ENCODE results near the gene PCDH7. TPM values are rescaled to one million over a fixed set of nuclear protein-coding genes. Genes with fewer than 3 reads are reported as not detected.

Gene PCDH7
- total and polyA plus RNA-seq, 2 experiments from 2014 or later: 0.24 to 1.1 TPM

DNA sequence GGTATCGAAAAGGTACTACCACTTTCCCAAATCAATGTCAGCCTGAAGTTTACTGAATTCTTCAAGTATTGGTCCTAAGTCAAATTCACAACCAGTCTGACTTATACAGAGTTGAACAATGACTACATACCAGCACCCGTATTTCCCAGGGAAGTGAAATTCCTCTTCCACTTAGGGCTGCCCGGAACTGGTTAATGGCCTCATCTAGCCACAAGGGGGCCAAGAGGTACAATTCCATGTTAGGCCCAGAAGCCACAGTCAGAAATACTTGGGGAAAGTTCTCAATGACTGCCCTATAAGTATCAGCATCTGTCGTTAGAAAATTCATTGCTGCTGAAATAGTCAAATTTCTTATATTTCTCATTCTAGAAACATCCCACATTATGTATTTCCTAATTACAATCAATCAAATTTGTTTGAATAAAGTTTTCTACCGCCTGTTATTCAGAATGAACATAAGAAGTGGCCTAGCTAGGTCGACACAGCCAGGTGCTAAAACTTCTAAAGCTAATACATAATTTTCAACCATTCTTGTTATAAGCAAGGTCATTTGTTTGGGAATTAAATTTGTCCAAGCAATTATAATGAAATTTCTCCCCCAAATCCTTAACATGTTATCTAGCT lies 5.6 kb upstream of the PCDH7 start:
- Histone ChIP-seq H3K4me2 (ENCODE audit: unreplicated experiment) (no peak overlapping the region), H3K4me1 (ENCODE audit: insufficient read depth) (peaks cover 3% of the 10 kb centered on the region; the same call in 1 of the 2 replicates), H3K9me2 (ENCODE audit: insufficient read depth) (no peaks in the 10 kb centered on the region), H3F3A (ENCODE audit: insufficient read depth) (no peaks in the 10 kb centered on the region), H3K9me3 (ENCODE audit: low read depth) (no peaks in the 10 kb centered on the region), H3K27me3 (replicated peaks; ENCODE audit: insufficient read depth) (peaks cover 14% of the 10 kb centered on the region; the same call in 1 of the 2 replicates), H3K27ac (no peak overlapping the region), H3K9ac (no peak overlapping the region), H3K4me3 (no peak overlapping the region), H3K36me3 (ENCODE audit: low read depth) (no peaks in the 10 kb centered on the region), H2AFZ (no peak overlapping the region), H3K79me2 (ENCODE audit: insufficient read depth) (no peaks in the 10 kb centered on the region), H4K20me1 (ENCODE audit: insufficient read depth) (no peaks in the 10 kb centered on the region)
- peak; percentile 68 for DNase-seq
- no peak for TF ChIP-seq EZH2 (IDR thresholded peaks at IDR 0.05; ENCODE audit: insufficient read depth, poor library complexity, severe bottlenecking)
- 48 to 49% methylated on average over 6 of the region's 6 CpGs for WGBS, 2 experiments (ENCODE audit: low coverage in 1 of 2, low lambda C conversion rate in 2 of 2, missing lambda C conversion rate in 2 of 2)
- in situ Hi-C loops (cut with MboI): no loop called here

- in situ Hi-C loops (cut with MboI): no loop called here
- peak overlapping the region; percentile 80 for H3K4me2 ChIP-seq (ENCODE audit: unreplicated experiment)
- H3K9me2 ChIP-seq (ENCODE audit: insufficient read depth): no peaks in the 10 kb centered on the region
- peaks cover 3% of the 10 kb centered on the region; the same call in 1 of the 2 replicates for H3K4me1 ChIP-seq (ENCODE audit: insufficient read depth)
- H3K4me3 ChIP-seq: peak overlapping the region; percentile 63
- H3K27me3 ChIP-seq (replicated peaks; ENCODE audit: insufficient read depth): peaks cover 20% of the 10 kb centered on the region; the same call in 1 of the 2 replicates
- DNase-seq: peak; percentile 52
- H3K27ac ChIP-seq: no peak overlapping the region
- H3K9ac ChIP-seq: no peak overlapping the region
- no peaks in the 10 kb centered on the region for H3K9me3 ChIP-seq (ENCODE audit: low read depth)
- H2AFZ ChIP-seq: no peak overlapping the region
- H3K36me3 ChIP-seq (ENCODE audit: low read depth): no peaks in the 10 kb centered on the region
- H3K79me2 ChIP-seq (ENCODE audit: insufficient read depth): no peaks in the 10 kb centered on the region
- H4K20me1 ChIP-seq (ENCODE audit: insufficient read depth): no peaks in the 10 kb centered on the region
- 0 to 3% methylated on average over 6 of the region's 6 CpGs for WGBS, 2 experiments (ENCODE audit: low coverage in 1 of 2, low lambda C conversion rate in 2 of 2, missing lambda C conversion rate in 2 of 2)
- H3F3A ChIP-seq (ENCODE audit: insufficient read depth): no peaks in the 10 kb centered on the region
- no peak for TF ChIP-seq EZH2phosphoT487 (IDR thresholded peaks at IDR 0.05; ENCODE audit: insufficient read depth, low read depth)
- no peak for TF ChIP-seq EZH2 (IDR thresholded peaks at IDR 0.05; ENCODE audit: insufficient read depth, poor library complexity, severe bottlenecking)
Measured at GRCh38 chr4:30716158-30716557, 4.0 kb upstream of the PCDH7 start.

GRCh38 chr4:30716681-30717207 lies 3.4 kb upstream of the PCDH7 start:
- Histone ChIP-seq H3K27me3 (replicated peaks; ENCODE audit: insufficient read depth) (peaks cover 26% of the 10 kb centered on the region; the same call in 1 of the 2 replicates), H3K9me3 (ENCODE audit: low read depth) (no peaks in the 10 kb centered on the region), H2AFZ (peak overlapping the region; percentile 74), H3F3A (ENCODE audit: insufficient read depth) (no peaks in the 10 kb centered on the region), H3K4me1 (ENCODE audit: insufficient read depth) (peaks cover 3% of the 10 kb centered on the region; the same call in 1 of the 2 replicates), H3K27ac (no peak overlapping the region), H3K36me3 (ENCODE audit: low read depth) (no peaks in the 10 kb centered on the region), H3K9me2 (ENCODE audit: insufficient read depth) (no peaks in the 10 kb centered on the region), H4K20me1 (ENCODE audit: insufficient read depth) (no peaks in the 10 kb centered on the region), H3K9ac (no peak overlapping the region), H3K4me3 (peak overlapping the region; percentile 72), H3K4me2 (ENCODE audit: unreplicated experiment) (peak overlapping the region; percentile 93), H3K79me2 (ENCODE audit: insufficient read depth) (no peaks in the 10 kb centered on the region)
- in situ Hi-C loops (cut with MboI): no loop called here
- TF ChIP-seq EZH2 (IDR thresholded peaks at IDR 0.05; ENCODE audit: insufficient read depth, poor library complexity, severe bottlenecking) (no peak), EZH2phosphoT487 (IDR thresholded peaks at IDR 0.05; ENCODE audit: insufficient read depth, low read depth) (no peak)
- 1 to 2% methylated on average over 12 to 15 of the region's 15 CpGs for WGBS, 2 experiments (ENCODE audit: low coverage in 1 of 2, low lambda C conversion rate in 2 of 2, missing lambda C conversion rate in 2 of 2)
- peak; percentile 46 for DNase-seq

DNA sequence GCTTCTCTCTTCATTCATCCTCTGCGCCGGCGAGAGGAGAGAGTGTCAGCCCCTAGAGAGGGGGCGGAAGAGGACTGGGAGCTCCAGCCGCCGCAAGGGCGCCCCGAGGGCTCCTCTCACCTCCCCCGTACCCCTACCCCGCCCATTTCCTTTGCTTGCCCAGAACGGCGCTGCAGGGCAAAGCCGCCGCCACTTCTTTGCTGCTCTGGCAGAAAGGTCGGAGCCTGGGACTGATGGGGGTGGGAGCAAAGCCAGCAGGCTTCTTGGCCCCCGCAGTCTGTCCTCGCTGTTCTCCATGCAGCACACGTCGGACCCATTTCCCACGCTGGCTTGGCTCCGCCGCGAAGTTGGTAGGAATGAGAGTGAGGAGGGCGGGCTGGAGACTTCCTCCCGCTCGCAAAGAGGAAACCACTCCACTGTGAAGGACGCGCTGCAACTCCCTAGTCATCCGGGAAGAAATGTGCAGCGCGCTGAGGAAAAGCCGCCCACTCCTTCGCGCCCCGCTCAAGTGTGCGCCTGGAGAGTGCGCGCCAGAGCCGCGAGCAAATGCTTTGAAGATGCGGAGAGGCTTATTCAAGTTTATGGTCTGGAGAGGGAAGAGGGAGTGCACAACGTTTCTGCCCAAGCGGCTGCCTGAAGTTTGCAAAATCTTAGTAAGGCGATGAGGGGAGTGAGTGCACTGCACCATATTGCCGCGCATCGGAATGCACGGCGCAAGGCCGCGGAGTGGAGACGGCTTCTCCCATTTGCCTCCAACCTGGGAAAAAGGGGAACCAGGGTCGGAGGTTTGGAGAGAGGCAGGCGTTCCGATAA lies 2.8 kb upstream of the PCDH7 start:
- Histone ChIP-seq H3K4me3 (peak overlapping the region; percentile 72), H4K20me1 (ENCODE audit: insufficient read depth) (no peaks in the 10 kb centered on the region), H3F3A (ENCODE audit: insufficient read depth) (no peaks in the 10 kb centered on the region), H3K4me2 (ENCODE audit: unreplicated experiment) (peak overlapping the region; percentile 93), H3K79me2 (ENCODE audit: insufficient read depth) (no peaks in the 10 kb centered on the region), H3K36me3 (ENCODE audit: low read depth) (no peaks in the 10 kb centered on the region), H3K9me3 (ENCODE audit: low read depth) (no peaks in the 10 kb centered on the region), H3K27ac (no peak overlapping the region), H3K9ac (no peak overlapping the region), H2AFZ (peak overlapping the region; percentile 74), H3K27me3 (replicated peaks; ENCODE audit: insufficient read depth) (peaks cover 28% of the 10 kb centered on the region), H3K9me2 (ENCODE audit: insufficient read depth) (no peaks in the 10 kb centered on the region), H3K4me1 (ENCODE audit: insufficient read depth) (peaks cover 3% of the 10 kb centered on the region; the same call in 1 of the 2 replicates)
- DNase-seq: peak; percentile 70
- in situ Hi-C loops (cut with MboI): no loop called here
- 1 to 3% methylated on average over 45 to 55 of the region's 55 CpGs for WGBS, 2 experiments (ENCODE audit: low coverage in 1 of 2, low lambda C conversion rate in 2 of 2, missing lambda C conversion rate in 2 of 2)
- TF ChIP-seq EZH2 (IDR thresholded peaks at IDR 0.05; ENCODE audit: insufficient read depth, poor library complexity, severe bottlenecking): no peak
- 0 out of 2 replicates have a peak, but pooled peaks have one; percentile 25 for TF ChIP-seq EZH2phosphoT487 (IDR thresholded peaks at IDR 0.05; ENCODE audit: insufficient read depth, low read depth)
